Measurements from ENCODE around the gene PWWP2B.

- TF ChIP-seq, protein P1, sequence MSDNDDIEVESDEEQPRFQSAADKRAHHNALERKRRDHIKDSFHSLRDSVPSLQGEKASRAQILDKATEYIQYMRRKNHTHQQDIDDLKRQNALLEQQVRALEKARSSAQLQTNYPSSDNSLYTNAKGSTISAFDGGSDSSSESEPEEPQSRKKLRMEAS (IDR thresholded peaks at IDR 0.05; ENCODE audit: low read depth, low read length) = no peak
- TF ChIP-seq, protein P2, sequence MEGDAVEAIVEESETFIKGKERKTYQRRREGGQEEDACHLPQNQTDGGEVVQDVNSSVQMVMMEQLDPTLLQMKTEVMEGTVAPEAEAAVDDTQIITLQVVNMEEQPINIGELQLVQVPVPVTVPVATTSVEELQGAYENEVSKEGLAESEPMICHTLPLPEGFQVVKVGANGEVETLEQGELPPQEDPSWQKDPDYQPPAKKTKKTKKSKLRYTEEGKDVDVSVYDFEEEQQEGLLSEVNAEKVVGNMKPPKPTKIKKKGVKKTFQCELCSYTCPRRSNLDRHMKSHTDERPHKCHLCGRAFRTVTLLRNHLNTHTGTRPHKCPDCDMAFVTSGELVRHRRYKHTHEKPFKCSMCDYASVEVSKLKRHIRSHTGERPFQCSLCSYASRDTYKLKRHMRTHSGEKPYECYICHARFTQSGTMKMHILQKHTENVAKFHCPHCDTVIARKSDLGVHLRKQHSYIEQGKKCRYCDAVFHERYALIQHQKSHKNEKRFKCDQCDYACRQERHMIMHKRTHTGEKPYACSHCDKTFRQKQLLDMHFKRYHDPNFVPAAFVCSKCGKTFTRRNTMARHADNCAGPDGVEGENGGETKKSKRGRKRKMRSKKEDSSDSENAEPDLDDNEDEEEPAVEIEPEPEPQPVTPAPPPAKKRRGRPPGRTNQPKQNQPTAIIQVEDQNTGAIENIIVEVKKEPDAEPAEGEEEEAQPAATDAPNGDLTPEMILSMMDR (IDR thresholded peaks at IDR 0.05; ENCODE audit: low read depth, low read length) = no peak
- TF ChIP-seq POLR2A (IDR thresholded peaks at IDR 0.05; ENCODE audit: extremely low read depth, insufficient read length) = no peak
Observed at GRCh38 chr10:132441818-132442524, 45.0 kb downstream of the PWWP2B start.

All from NB4 (cell line).